ENCODE data around the gene ESRRB. TPM values are rescaled to one million over a fixed set of nuclear protein-coding genes. Genes with fewer than 3 reads are reported as not detected.

Gene ESRRB
- total RNA-seq, 2 donors from 2014 or later, result 1.1 to 1.2 TPM

DNA sequence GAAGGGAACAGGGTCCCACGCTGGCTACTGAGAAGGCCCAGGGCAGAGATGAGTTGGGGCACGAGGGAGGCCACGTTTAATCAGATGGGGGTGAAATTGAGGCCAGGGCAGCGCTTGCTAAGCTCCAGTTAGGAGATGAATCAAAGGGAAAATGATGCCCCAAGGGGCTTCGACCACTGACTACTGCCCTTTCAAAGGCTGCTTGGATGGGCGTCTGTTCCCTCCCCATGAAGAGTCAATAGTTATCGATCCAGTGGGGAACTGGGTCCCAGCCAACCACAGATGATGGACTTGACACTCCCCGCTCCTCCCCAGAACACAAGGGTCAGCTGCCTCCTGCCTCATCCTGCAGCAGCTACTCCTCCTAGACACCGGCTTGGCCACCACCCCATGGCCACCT is 55.6 kb downstream of the ESRRB start:
- H3K4me3 ChIP-seq (ENCODE audit: low read length), result no peak overlapping the region
- no peak overlapping the region for H3K27ac Mint-ChIP-seq
- TF ChIP-seq, protein P1, sequence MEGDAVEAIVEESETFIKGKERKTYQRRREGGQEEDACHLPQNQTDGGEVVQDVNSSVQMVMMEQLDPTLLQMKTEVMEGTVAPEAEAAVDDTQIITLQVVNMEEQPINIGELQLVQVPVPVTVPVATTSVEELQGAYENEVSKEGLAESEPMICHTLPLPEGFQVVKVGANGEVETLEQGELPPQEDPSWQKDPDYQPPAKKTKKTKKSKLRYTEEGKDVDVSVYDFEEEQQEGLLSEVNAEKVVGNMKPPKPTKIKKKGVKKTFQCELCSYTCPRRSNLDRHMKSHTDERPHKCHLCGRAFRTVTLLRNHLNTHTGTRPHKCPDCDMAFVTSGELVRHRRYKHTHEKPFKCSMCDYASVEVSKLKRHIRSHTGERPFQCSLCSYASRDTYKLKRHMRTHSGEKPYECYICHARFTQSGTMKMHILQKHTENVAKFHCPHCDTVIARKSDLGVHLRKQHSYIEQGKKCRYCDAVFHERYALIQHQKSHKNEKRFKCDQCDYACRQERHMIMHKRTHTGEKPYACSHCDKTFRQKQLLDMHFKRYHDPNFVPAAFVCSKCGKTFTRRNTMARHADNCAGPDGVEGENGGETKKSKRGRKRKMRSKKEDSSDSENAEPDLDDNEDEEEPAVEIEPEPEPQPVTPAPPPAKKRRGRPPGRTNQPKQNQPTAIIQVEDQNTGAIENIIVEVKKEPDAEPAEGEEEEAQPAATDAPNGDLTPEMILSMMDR (conservative IDR thresholded peaks at IDR 0.05), result no peak
- H3K36me3 ChIP-seq (ENCODE audit: control insufficient read depth, insufficient read depth, low read length), result no peaks in the 10 kb centered on the region
- H3K27me3 ChIP-seq (ENCODE audit: control insufficient read depth, insufficient read depth, low read length, poor library complexity, severe bottlenecking), result no peaks in the 10 kb centered on the region
- no peak overlapping the region for H3K4me3 Mint-ChIP-seq
- H3K9me3 Mint-ChIP-seq, result no peaks in the 10 kb centered on the region
- no peak for DNase-seq
- H3K4me1 Mint-ChIP-seq, result peaks cover 12% of the 10 kb centered on the region
- peaks cover 6% of the 10 kb centered on the region for H3K27me3 Mint-ChIP-seq (ENCODE audit: insufficient read depth)
- H3K4me1 ChIP-seq (ENCODE audit: control insufficient read depth, insufficient read depth, low read length), result peaks cover 2% of the 10 kb centered on the region
- H3K9ac ChIP-seq (ENCODE audit: extremely low read depth, low read length, poor library complexity, severe bottlenecking), result no peak overlapping the region
- no peaks in the 10 kb centered on the region for H3K9me3 ChIP-seq (ENCODE audit: control insufficient read depth, low read length)
- WGBS, 2 experiments (ENCODE audit: insufficient coverage in 1 of 2, insufficient read length in 1 of 2), result 87 to 91% methylated on average over 5 to 9 of the region's 9 CpGs
- no peaks in the 10 kb centered on the region for H3K36me3 Mint-ChIP-seq (ENCODE audit: low read depth)
- H3K27ac ChIP-seq (ENCODE audit: low read depth, low read length), result no peak overlapping the region

DNA sequence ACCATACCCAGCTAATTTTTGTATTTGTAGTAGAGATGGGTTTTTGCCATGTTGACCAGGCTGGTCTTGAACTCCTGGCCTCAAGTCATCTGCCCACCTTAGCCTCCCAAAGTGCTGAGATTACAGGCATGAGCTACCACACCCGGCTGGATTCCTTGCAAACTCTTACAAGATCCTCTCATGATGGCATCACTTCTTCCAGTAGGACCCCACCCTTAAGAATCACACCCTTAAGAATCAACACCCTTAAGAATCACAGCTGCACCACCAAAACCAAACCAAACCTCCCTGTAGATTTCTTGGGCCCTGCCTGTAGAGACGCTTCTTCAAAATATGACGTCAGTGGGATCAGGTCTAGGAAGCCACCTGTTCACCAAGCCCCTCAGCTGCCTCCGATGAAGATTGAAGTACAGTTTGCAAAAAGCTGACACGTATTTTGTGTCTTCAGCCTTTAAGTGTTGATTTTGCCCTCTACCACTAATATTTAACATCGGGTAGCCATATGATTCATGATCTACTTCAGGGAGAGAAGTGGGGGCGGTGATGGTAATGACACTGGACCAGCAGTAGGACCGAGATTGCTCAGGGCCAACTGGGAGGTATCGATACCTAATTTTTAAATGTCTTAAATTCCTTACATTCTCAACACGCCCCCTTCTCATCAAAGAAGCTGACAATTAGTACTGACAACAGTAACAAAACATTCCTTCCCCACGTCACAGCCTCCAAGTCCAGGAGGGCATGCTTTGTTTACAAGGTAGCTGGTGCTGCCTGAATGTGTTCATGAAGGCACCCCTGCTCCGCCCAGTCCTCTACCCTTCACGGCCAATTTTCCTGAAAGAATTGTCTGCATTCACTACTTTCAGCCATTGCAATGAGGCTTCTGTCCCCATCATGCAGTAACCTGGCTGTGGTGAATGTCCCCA is 57.2 kb downstream of the ESRRB start:
- 85 to 87% methylated on average over 9 to 13 of the region's 13 CpGs for WGBS, 2 experiments (ENCODE audit: insufficient coverage in 1 of 2, insufficient read length in 1 of 2)
- peak; percentile 62 for DNase-seq
- TF ChIP-seq, protein P1 (conservative IDR thresholded peaks at IDR 0.05), result no peak
- no peak overlapping the region for H3K9ac ChIP-seq (ENCODE audit: extremely low read depth, low read length, poor library complexity, severe bottlenecking)
- peaks cover 6% of the 10 kb centered on the region for H3K27me3 Mint-ChIP-seq (ENCODE audit: insufficient read depth)
- no peak overlapping the region for H3K4me3 ChIP-seq (ENCODE audit: low read length)
- no peaks in the 10 kb centered on the region for H3K27me3 ChIP-seq (ENCODE audit: control insufficient read depth, insufficient read depth, low read length, poor library complexity, severe bottlenecking)
- peaks cover 2% of the 10 kb centered on the region for H3K4me1 ChIP-seq (ENCODE audit: control insufficient read depth, insufficient read depth, low read length)
- H3K36me3 Mint-ChIP-seq (ENCODE audit: low read depth), result no peaks in the 10 kb centered on the region
- no peaks in the 10 kb centered on the region for H3K9me3 Mint-ChIP-seq
- H3K27ac ChIP-seq (ENCODE audit: low read depth, low read length), result no peak overlapping the region
- H3K9me3 ChIP-seq (ENCODE audit: control insufficient read depth, low read length), result no peaks in the 10 kb centered on the region
- no peak overlapping the region for H3K27ac Mint-ChIP-seq
- peaks cover 24% of the 10 kb centered on the region for H3K4me1 Mint-ChIP-seq
- no peak overlapping the region for H3K4me3 Mint-ChIP-seq
- H3K36me3 ChIP-seq (ENCODE audit: control insufficient read depth, insufficient read depth, low read length), result no peaks in the 10 kb centered on the region

DNA sequence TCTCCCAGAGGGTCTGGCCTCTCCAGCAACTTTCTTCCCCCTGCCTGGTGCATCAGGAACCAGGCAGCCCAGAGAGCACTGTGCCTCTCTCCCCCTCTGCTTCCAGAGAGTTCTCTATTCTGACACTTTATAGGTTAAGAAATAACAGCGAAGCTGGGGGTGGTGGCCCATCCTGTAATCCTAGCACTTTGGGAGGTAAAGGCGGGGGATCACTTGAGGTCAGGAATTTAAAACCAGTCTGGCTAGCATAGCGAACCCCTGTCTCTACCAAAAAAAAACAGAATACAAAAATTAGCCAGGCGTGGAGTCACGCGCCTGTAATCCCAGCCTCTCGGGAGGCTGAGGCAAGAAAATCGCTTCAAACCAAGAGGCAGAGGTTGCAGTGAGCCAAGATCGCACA is 58.3 kb downstream of the ESRRB start:
- H3K27ac ChIP-seq (ENCODE audit: low read depth, low read length), result no peak overlapping the region
- no peaks in the 10 kb centered on the region for H3K9me3 ChIP-seq (ENCODE audit: control insufficient read depth, low read length)
- Mint-ChIP-seq H3K4me1 (peaks cover 25% of the 10 kb centered on the region), H3K4me3 (no peak overlapping the region), H3K36me3 (ENCODE audit: low read depth) (no peaks in the 10 kb centered on the region), H3K27ac (no peak overlapping the region), H3K9me3 (no peaks in the 10 kb centered on the region), H3K27me3 (ENCODE audit: insufficient read depth) (peaks cover 6% of the 10 kb centered on the region)
- WGBS, 2 experiments (ENCODE audit: insufficient coverage in 1 of 2, insufficient read length in 1 of 2), result 88 to 91% methylated on average over 8 to 9 of the region's 9 CpGs
- peaks cover 2% of the 10 kb centered on the region for H3K4me1 ChIP-seq (ENCODE audit: control insufficient read depth, insufficient read depth, low read length)
- H3K27me3 ChIP-seq (ENCODE audit: control insufficient read depth, insufficient read depth, low read length, poor library complexity, severe bottlenecking), result no peaks in the 10 kb centered on the region
- DNase-seq, result no peak
- TF ChIP-seq, protein P1 (conservative IDR thresholded peaks at IDR 0.05), result no peak
- no peak overlapping the region for H3K9ac ChIP-seq (ENCODE audit: extremely low read depth, low read length, poor library complexity, severe bottlenecking)
- H3K4me3 ChIP-seq (ENCODE audit: low read length), result no peak overlapping the region
- H3K36me3 ChIP-seq (ENCODE audit: control insufficient read depth, insufficient read depth, low read length), result no peaks in the 10 kb centered on the region
